Measurements from ENCODE around the gene CYP19A1.
"Not testable (repeated sequence)": the region's sequence is repeated elsewhere in the genome, so short reads cannot be mapped to it uniquely, and the experiment has no call there.

Gene CYP19A1

GRCh38 chr15:51288143-51289065, 50.0 kb downstream of the CYP19A1 start:
- DNase-seq, result no peak

GRCh38 chr15:51286816-51287215, 51.6 kb downstream of the CYP19A1 start:
- no peak for DNase-seq

- no peak for DNase-seq
These were observed 53.0 kb downstream of the CYP19A1 start for GRCh38 chr15:51285399-51285798.

- DNase-seq, result no peak
These were observed 53.5 kb downstream of the CYP19A1 start for GRCh38 chr15:51284871-51285270.

- no peak for DNase-seq
These were observed 55.4 kb downstream of the CYP19A1 start for GRCh38 chr15:51283026-51283425.

- not testable (repeated sequence) for DNase-seq
These were observed 56.2 kb downstream of the CYP19A1 start for GRCh38 chr15:51282241-51282640.

- peak; percentile 14 for DNase-seq
These were observed 56.9 kb downstream of the CYP19A1 start for GRCh38 chr15:51281368-51281967.

- DNase-seq, result no peak
These were observed 57.6 kb downstream of the CYP19A1 start for GRCh38 chr15:51280838-51281237.

GRCh38 chr15:51279391-51279790, 59.0 kb downstream of the CYP19A1 start:
- DNase-seq, result no peak

- no peak for DNase-seq
These were observed 61.3 kb downstream of the CYP19A1 start for GRCh38 chr15:51277101-51277500.

- DNase-seq, result no peak
These were observed 63.4 kb downstream of the CYP19A1 start for GRCh38 chr15:51274956-51275355.

- no peak for DNase-seq
These were observed 67.7 kb downstream of the CYP19A1 start for GRCh38 chr15:51270706-51271105.

- no peak for DNase-seq
These were observed 68.9 kb downstream of the CYP19A1 start for GRCh38 chr15:51269496-51269895.

- peak; percentile 11 for DNase-seq
These were observed 70.7 kb downstream of the CYP19A1 start for GRCh38 chr15:51267703-51268083.

GRCh38 chr15:51267051-51267702, 71.2 kb downstream of the CYP19A1 start:
- DNase-seq, result no peak

GRCh38 chr15:51266656-51267050, 71.7 kb downstream of the CYP19A1 start:
- DNase-seq, result no peak

- no peak for DNase-seq
These were observed 73.3 kb downstream of the CYP19A1 start for GRCh38 chr15:51265037-51265555.

GRCh38 chr15:51263726-51264125, 74.7 kb downstream of the CYP19A1 start:
- DNase-seq, result no peak

GRCh38 chr15:51263116-51263515, 75.3 kb downstream of the CYP19A1 start:
- no peak for DNase-seq

- no peak for DNase-seq
These were observed 75.9 kb downstream of the CYP19A1 start for GRCh38 chr15:51262463-51262862.

- not testable (repeated sequence) for DNase-seq
These were observed 77.3 kb downstream of the CYP19A1 start for GRCh38 chr15:51261113-51261512.

GRCh38 chr15:51260202-51260601, 78.2 kb downstream of the CYP19A1 start:
- DNase-seq, result no peak

- no peak for DNase-seq
These were observed 82.9 kb downstream of the CYP19A1 start for GRCh38 chr15:51255533-51255932.

GRCh38 chr15:51253366-51253765, 85.0 kb downstream of the CYP19A1 start:
- no peak for DNase-seq
